GM23248 (cell line): Measurements from ENCODE around the gene HLA-DOA. TPM values are rescaled to one million over a fixed set of nuclear protein-coding genes. Genes with fewer than 3 reads are reported as not detected.

Experiments
- DNase-seq: peaks from one replicate; pipeline ENCODE4 v3.0.0-alpha.2; 2015
- H2AFZ ChIP-seq: fragments of 200-600 bp; sonication (generic); 2 replicates; pipeline ENCODE4 v1.6.1; 2016; ENCODE audit warnings: antibody characterized with exemption
- H3F3A ChIP-seq: fragments of 200-600 bp; sonication (generic); 2 replicates; pipeline ENCODE4 v1.6.1; 2016; ENCODE audit warnings: mild to moderate bottlenecking, antibody characterized with exemption, mixed run types; ENCODE audit not compliant: insufficient read depth
- H3K27ac ChIP-seq: fragments of 200-600 bp; sonication (generic); 2 replicates; pipeline ENCODE4 v1.5.1; 2016; ENCODE audit warnings: mild to moderate bottlenecking
- H3K27me3 ChIP-seq: fragments of 200-600 bp; sonication (generic); replicated peaks from 2 replicates; pipeline ENCODE4 v1.6.1; 2016; ENCODE audit warnings: mild to moderate bottlenecking; ENCODE audit not compliant: insufficient read depth
- H3K36me3 ChIP-seq: fragments of 200-600 bp; sonication (generic); 2 replicates; pipeline ENCODE4 v1.6.1; 2016; ENCODE audit warnings: low read depth, mild to moderate bottlenecking
- H3K4me1 ChIP-seq: fragments of 200-600 bp; sonication (generic); 2 replicates; pipeline ENCODE4 v1.6.1; 2016; ENCODE audit warnings: mild to moderate bottlenecking; ENCODE audit not compliant: insufficient read depth
- H3K4me2 ChIP-seq: fragments of 200-600 bp; sonication (generic); one replicate; pipeline ENCODE4 v1.6.1; 2016; ENCODE audit warnings: mild to moderate bottlenecking; ENCODE audit not compliant: unreplicated experiment
- H3K4me3 ChIP-seq: fragments of 200-600 bp; sonication (generic); 2 replicates; pipeline ENCODE4 v1.5.1; 2016; ENCODE audit warnings: mild to moderate bottlenecking
- H3K79me2 ChIP-seq: fragments of 200-600 bp; sonication (generic); 2 replicates; pipeline ENCODE4 v1.6.1; 2016; ENCODE audit warnings: mild to moderate bottlenecking; ENCODE audit not compliant: insufficient read depth
- H3K9ac ChIP-seq: fragments of 200-600 bp; sonication (generic); 2 replicates; pipeline ENCODE4 v1.6.1; 2016; ENCODE audit warnings: mild to moderate bottlenecking
- H3K9me2 ChIP-seq: fragments of 200-600 bp; sonication (generic); 2 replicates; pipeline ENCODE4 v1.6.1; 2016; ENCODE audit warnings: mixed run types, mild to moderate bottlenecking, moderate library complexity; ENCODE audit not compliant: insufficient read depth
- H3K9me3 ChIP-seq: fragments of 200-600 bp; sonication (generic); one replicate; pipeline ENCODE4 v1.6.1; 2017; ENCODE audit warnings: low read depth
- H4K20me1 ChIP-seq: fragments of 200-600 bp; sonication (generic); 2 replicates; pipeline ENCODE4 v1.6.0; 2016; ENCODE audit not compliant: insufficient read depth
- EZH2 ChIP-seq: fragments of 200-600 bp; sonication (generic); IDR thresholded peaks from 2 replicates; pipeline ENCODE4 v1.6.1; 2018; ENCODE audit warnings: antibody characterized with exemption, mild to moderate bottlenecking; ENCODE audit not compliant: insufficient read depth, poor library complexity, severe bottlenecking
- EZH2phosphoT487 ChIP-seq: fragments of 200-600 bp; sonication (generic); IDR thresholded peaks from 2 replicates; pipeline ENCODE4 v1.6.1; 2018; ENCODE audit warnings: antibody characterized with exemption, moderate library complexity, mild to moderate bottlenecking, low read depth; ENCODE audit not compliant: insufficient read depth
- WGBS, 2 experiments: methylation state at CpG; one replicate each; pipeline ENCODE4 v1.1.6; 2015 to 2017; ENCODE audit warnings: low lambda C conversion rate in 2 of 2, low coverage in 1 of 2; ENCODE audit errors: missing lambda C conversion rate in 2 of 2; 5-methylcytosine and 5-hydroxymethylcytosine counted together
- in situ Hi-C: fragments of 300-500 bp; cut with MboI; formaldehyde crosslinking; loops from 2 replicates; pipeline ENCODE4 v1.15.0; 2020
- polyA plus RNA-seq: library from polyadenylated mRNA; unstranded; fragments of >200 nt; fragmentation: Nextera tagmentation; extraction: Ambion mirVana; gene quantifications from 2 replicates; pipeline ENCODE4 v1.2.1, GENCODE V29; 2016
- total RNA-seq: library from RNA; depleted of rRNA; stranded (reverse); fragments of >200 nt; shearing (Covaris generic); gene quantifications from 2 replicates; pipeline ENCODE4 v1.2.3, GENCODE V29; 2014

The HLA-DOA gene
- total and polyA plus RNA-seq, 2 experiments from 2014 or later = 0.18 TPM; not detected in 1

GRCh38 chr6:33018418-33018817 is 9.0 kb upstream of the HLA-DOA start:
- no peaks in the 10 kb centered on the region for H3K36me3 ChIP-seq
- H3K4me1 ChIP-seq = no peaks in the 10 kb centered on the region
- H3K79me2 ChIP-seq = no peaks in the 10 kb centered on the region
- in situ Hi-C loops = loop anchor here (10.0 kb wide), 2 partner anchors 126 to 226 kb away; no protein-coding TSS in a partner anchor
- H3K27ac ChIP-seq = no peak overlapping the region
- peak overlapping the region; percentile 12; the same call in 1 of the 2 replicates for H3K9ac ChIP-seq
- no peaks in the 10 kb centered on the region for H3F3A ChIP-seq
- no peak overlapping the region; the same call in 1 of the 2 replicates for H2AFZ ChIP-seq
- H3K9me3 ChIP-seq = no peaks in the 10 kb centered on the region
- H3K4me2 ChIP-seq = peak overlapping the region; percentile 62
- no peak for DNase-seq
- H3K27me3 ChIP-seq = peaks cover 11% of the 10 kb centered on the region; the same call in 1 of the 2 replicates
- TF ChIP-seq EZH2 (no peak), EZH2phosphoT487 (no peak)
- no peaks in the 10 kb centered on the region for H4K20me1 ChIP-seq
- H3K4me3 ChIP-seq = peak overlapping the region; percentile 62; the same call in 1 of the 2 replicates
- H3K9me2 ChIP-seq = no peaks in the 10 kb centered on the region

GRCh38 chr6:33017694-33018353 is 8.4 kb upstream of the HLA-DOA start:
- Histone ChIP-seq H3F3A (no peaks in the 10 kb centered on the region), H3K9ac (no peak overlapping the region), H2AFZ (no peak overlapping the region), H3K36me3 (no peaks in the 10 kb centered on the region), H3K9me3 (no peaks in the 10 kb centered on the region), H4K20me1 (no peaks in the 10 kb centered on the region), H3K27me3 (peaks cover 17% of the 10 kb centered on the region), H3K9me2 (no peaks in the 10 kb centered on the region), H3K4me2 (no peak overlapping the region), H3K4me1 (no peaks in the 10 kb centered on the region), H3K79me2 (no peaks in the 10 kb centered on the region), H3K27ac (no peak overlapping the region), H3K4me3 (no peak overlapping the region)
- WGBS, 2 experiments = 80 to 81% methylated on average over 3 of the region's 3 CpGs
- TF ChIP-seq EZH2phosphoT487 (no peak), EZH2 (no peak)
- no peak for DNase-seq
- in situ Hi-C loops = loop anchor here (10.0 kb wide), 2 partner anchors 127 to 227 kb away; no protein-coding TSS in a partner anchor

DNA sequence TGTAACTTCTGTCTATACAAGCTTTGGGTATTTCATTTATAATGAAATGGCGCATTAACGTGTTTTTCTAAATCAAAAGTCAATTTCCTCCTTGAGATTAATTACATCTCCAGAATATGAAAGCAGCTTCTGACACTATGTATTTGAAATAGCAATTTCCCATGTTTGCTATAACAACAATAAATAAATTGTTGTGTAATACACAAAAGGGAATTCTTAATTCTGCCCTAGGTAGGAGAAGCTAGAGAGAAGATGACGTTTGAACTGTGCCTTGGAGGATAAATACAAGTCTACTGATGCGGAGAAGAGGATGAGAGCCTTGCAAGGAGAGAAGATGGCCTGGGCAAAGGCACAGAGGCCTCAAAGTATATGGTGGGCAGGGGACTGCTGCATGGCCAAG is 7.6 kb upstream of the HLA-DOA start:
- Histone ChIP-seq H3K9ac (no peak overlapping the region), H3K27ac (no peak overlapping the region), H3K79me2 (no peaks in the 10 kb centered on the region), H3K9me3 (no peaks in the 10 kb centered on the region), H2AFZ (no peak overlapping the region), H3K27me3 (peaks cover 23% of the 10 kb centered on the region), H3K4me1 (no peaks in the 10 kb centered on the region), H3K4me3 (no peak overlapping the region), H3F3A (no peaks in the 10 kb centered on the region), H3K4me2 (no peak overlapping the region), H3K36me3 (no peaks in the 10 kb centered on the region), H4K20me1 (no peaks in the 10 kb centered on the region), H3K9me2 (no peaks in the 10 kb centered on the region)
- in situ Hi-C loops = loop anchor here (10.0 kb wide), 2 partner anchors 128 to 228 kb away; no protein-coding TSS in a partner anchor
- 71 to 72% methylated on average over 4 of the region's 4 CpGs for WGBS, 2 experiments
- TF ChIP-seq EZH2 = no peak
- TF ChIP-seq EZH2phosphoT487 = no peak
- DNase-seq = no peak

DNA sequence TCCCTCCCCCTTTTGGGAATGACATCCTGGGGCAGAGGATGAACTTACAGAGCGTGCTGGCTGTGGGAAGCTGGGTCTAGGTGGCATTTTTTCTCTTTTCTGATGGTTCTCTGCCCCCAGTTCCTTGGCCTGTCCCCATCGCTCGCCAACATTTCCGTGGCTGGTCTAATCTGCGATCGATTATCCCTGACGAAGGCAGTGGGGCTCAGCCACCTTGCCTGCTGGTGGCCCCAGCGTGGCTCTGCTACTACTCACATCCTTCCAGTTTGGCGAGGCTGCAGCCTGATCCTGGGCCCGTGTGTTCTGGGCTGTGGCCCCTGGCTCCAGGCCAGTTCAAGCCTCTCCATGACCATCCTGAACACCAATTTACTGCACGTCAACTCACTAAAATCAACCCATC is 6.4 kb upstream of the HLA-DOA start:
- no peak overlapping the region for H3K4me3 ChIP-seq
- H3K27me3 ChIP-seq = peaks cover 35% of the 10 kb centered on the region
- H3K79me2 ChIP-seq = no peaks in the 10 kb centered on the region
- no peaks in the 10 kb centered on the region for H3F3A ChIP-seq
- no peak overlapping the region for H3K9ac ChIP-seq
- no peaks in the 10 kb centered on the region for H3K4me1 ChIP-seq
- no peaks in the 10 kb centered on the region for H4K20me1 ChIP-seq
- H3K9me3 ChIP-seq = no peaks in the 10 kb centered on the region
- no peaks in the 10 kb centered on the region for H3K9me2 ChIP-seq
- H3K4me2 ChIP-seq = no peak overlapping the region
- no peak overlapping the region for H2AFZ ChIP-seq
- H3K27ac ChIP-seq = no peak overlapping the region
- no peaks in the 10 kb centered on the region for H3K36me3 ChIP-seq
- TF ChIP-seq EZH2phosphoT487 (no peak), EZH2 (no peak)
- no peak for DNase-seq
- 73 to 82% methylated on average over 11 of the region's 11 CpGs for WGBS, 2 experiments
- in situ Hi-C loops = loop anchor here (10.0 kb wide), 2 partner anchors 129 to 229 kb away; no protein-coding TSS in a partner anchor
